Hepatocyte (in vitro differentiated cells): Measurements from ENCODE around the gene AXIN1.

Experiments
- CTCF ChIP-seq: fragments of 200-600 bp; sonication (generic); IDR thresholded peaks from 2 replicates; pipeline ENCODE4 v1.5.1; 2016; ENCODE audit warnings: antibody characterized with exemption, mild to moderate bottlenecking; ENCODE audit not compliant: poor library complexity
- EZH2phosphoT487 ChIP-seq: fragments of 200-600 bp; sonication (generic); IDR thresholded peaks from one replicate; pipeline ENCODE4 v1.6.1; 2018; ENCODE audit warnings: antibody characterized with exemption, mild to moderate bottlenecking, low read depth, moderate library complexity; ENCODE audit not compliant: unreplicated experiment, severe bottlenecking

GRCh38 chr16:322476-323143 is 29.9 kb downstream of the AXIN1 start:
- TF ChIP-seq CTCF (no peak), EZH2phosphoT487 (no peak)
